Tibial nerve (tissue), 4 donors: ENCODE results near the gene GRM6. TPM values are rescaled to one million over a fixed set of nuclear protein-coding genes. Genes with fewer than 3 reads are reported as not detected.

Source experiments
- DNase-seq, 2 donors: peaks; one replicate each; pipeline ENCODE4 v3.0.0-alpha.2; 2019; ENCODE audit warnings: low spot score in 2 of 2
- H3K27ac ChIP-seq, 4 donors: fragments of 200-600 bp; sonication (generic) in 3 of 4; one replicate each; pipeline ENCODE4 v1.5.1; 2017 to 2019; ENCODE audit warnings: mild to moderate bottlenecking in 1 of 4
- H3K27me3 ChIP-seq, 2 donors: fragments of 200-600 bp; sonication (generic) in 1 of 2; one replicate each; pipeline versions ENCODE4 v1.5.1 to v1.6.0; 2017 to 2019
- H3K36me3 ChIP-seq, 3 donors: fragments of 200-600 bp; sonication (generic); one replicate each; pipeline ENCODE4 v1.5.1; 2018 to 2019
- H3K4me1 ChIP-seq, 4 donors: fragments of 200-600 bp; sonication (generic) in 3 of 4; one replicate each; pipeline ENCODE4 v1.5.1; 2017 to 2019
- H3K4me3 ChIP-seq, 4 donors: fragments of 200-600 bp; sonication (generic) in 3 of 4; one replicate each; pipeline ENCODE4 v1.5.1; 2017 to 2019; ENCODE audit warnings: mild to moderate bottlenecking in 1 of 4, moderate library complexity in 1 of 4
- H3K9me3 ChIP-seq, 4 donors: fragments of 200-600 bp; sonication (generic) in 3 of 4; one replicate each; pipeline ENCODE4 v1.5.1; 2017 to 2019
- EP300 ChIP-seq, 2 donors: sonication (generic); formaldehyde crosslinking; IDR thresholded peaks; one replicate each; pipeline ENCODE4 v1.6.1; 2017; ENCODE audit warnings: antibody characterized with exemption in 2 of 2, mild to moderate bottlenecking in 1 of 2
- POLR2A ChIP-seq, 2 donors: fragments of 450-650 bp; IDR thresholded peaks; one replicate each; pipeline ENCODE4 v1.6.1; 2017; ENCODE audit warnings: antibody characterized with exemption in 2 of 2, mild to moderate bottlenecking in 2 of 2, moderate library complexity in 2 of 2
- WGBS, 2 donors: methylation state at CpG; one replicate each; pipeline ENCODE4 v1.1.5; 2018; 5-methylcytosine and 5-hydroxymethylcytosine counted together
- total RNA-seq, 4 donors: library from RNA; depleted of rRNA; stranded (reverse); fragments of >200 nt; gene quantifications; one replicate each; pipeline ENCODE4 v1.1.0, GENCODE V29; 2016
- TF ChIP-seq, protein P1 (sequence below), 5 experiments: fragments of 200-600 bp in 3 of 5; fragments of 450-650 bp in 2 of 5; sonication (generic) in 3 of 5; IDR thresholded peaks; one replicate each; pipeline ENCODE4 v1.5.1; 2016 to 2019; ENCODE audit warnings: antibody characterized with exemption in 5 of 5, mild to moderate bottlenecking in 3 of 5, moderate library complexity in 2 of 5

Gene GRM6
- total RNA-seq, 4 donors from 2014 or later = not detected

DNA sequence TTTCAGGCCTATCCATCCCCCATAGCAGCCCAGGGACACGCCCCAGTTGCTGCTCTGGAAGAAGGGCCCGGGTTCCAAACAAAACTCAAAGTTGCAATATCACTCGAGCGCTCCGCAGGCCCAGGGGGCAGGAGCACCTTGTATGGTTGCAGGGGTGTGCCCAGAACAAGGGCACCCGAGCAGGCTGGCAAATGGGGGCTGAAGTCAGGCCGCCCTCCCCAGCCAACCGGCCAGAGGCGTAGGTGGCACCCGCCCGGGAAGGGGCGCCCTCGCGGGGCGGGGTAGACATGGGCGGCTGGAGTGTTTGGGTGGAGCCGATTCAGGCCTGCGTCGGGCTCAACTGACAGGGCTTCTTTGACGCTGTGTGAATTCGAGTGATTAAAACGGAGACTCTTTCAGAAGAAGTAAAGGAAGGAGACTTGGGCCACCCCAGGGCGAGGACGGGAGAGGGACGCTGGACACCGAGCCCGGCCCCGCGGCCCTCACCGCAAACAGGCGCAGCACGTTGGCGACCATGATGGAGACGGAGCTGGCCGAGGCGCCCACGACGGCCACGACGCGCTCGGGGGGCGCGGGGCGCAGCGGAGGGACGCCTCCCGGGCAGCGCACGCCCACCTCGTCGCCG, 1.1 kb downstream of the GRM6 start:
- no peak overlapping the region for H3K4me3 ChIP-seq
- no peak overlapping the region for H3K27ac ChIP-seq
- peaks cover 0 to 6% (median 0%) of the 10 kb centered on the region in 4 donors for H3K4me1 ChIP-seq
- no peak for DNase-seq
- H3K27me3 ChIP-seq = peaks cover 0 to 25% of the 10 kb centered on the region in 2 donors
- WGBS, 2 donors = 32% methylated on average over 31 to 43 of the region's 53 CpGs
- H3K9me3 ChIP-seq = peaks cover 0 to 84% (median 4%) of the 10 kb centered on the region in 4 donors
- TF ChIP-seq POLR2A (IDR thresholded peaks at IDR 0.05) (no peak), EP300 (IDR thresholded peaks at IDR 0.05) (no peak)
- TF ChIP-seq, protein P1, sequence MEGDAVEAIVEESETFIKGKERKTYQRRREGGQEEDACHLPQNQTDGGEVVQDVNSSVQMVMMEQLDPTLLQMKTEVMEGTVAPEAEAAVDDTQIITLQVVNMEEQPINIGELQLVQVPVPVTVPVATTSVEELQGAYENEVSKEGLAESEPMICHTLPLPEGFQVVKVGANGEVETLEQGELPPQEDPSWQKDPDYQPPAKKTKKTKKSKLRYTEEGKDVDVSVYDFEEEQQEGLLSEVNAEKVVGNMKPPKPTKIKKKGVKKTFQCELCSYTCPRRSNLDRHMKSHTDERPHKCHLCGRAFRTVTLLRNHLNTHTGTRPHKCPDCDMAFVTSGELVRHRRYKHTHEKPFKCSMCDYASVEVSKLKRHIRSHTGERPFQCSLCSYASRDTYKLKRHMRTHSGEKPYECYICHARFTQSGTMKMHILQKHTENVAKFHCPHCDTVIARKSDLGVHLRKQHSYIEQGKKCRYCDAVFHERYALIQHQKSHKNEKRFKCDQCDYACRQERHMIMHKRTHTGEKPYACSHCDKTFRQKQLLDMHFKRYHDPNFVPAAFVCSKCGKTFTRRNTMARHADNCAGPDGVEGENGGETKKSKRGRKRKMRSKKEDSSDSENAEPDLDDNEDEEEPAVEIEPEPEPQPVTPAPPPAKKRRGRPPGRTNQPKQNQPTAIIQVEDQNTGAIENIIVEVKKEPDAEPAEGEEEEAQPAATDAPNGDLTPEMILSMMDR (IDR thresholded peaks at IDR 0.05) = no peak
- H3K36me3 ChIP-seq = peaks cover 0 to 12% (median 0%) of the 10 kb centered on the region in 3 donors

DNA sequence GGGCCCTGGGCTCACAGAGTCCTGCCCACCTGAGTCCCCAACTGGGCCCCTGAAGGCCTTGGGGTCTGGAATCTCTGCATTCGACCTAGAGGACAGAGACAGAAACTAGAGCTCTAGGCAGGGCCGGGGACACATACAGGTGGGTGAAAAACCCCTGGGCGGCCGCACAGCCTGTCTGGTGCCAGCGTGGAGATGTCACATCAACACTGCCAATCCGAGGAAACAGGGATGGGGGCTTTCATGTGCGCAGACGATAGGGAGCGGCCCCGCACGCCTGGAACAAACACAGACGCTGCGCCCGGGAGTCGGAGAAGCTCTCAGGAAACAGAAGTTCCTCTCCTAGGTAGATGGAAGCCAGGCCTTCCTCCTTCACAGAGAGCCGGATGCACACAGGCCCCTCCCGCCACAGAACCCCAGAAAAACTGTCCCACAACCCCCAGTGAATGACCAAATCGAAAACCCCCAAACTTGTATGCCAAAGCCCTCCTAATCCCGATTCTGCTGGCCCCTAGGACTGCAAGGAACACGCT, 1.8 kb downstream of the GRM6 start:
- TF ChIP-seq EP300 (IDR thresholded peaks at IDR 0.05) = no peak
- no peak for TF ChIP-seq POLR2A (IDR thresholded peaks at IDR 0.05)
- TF ChIP-seq, protein P1 (IDR thresholded peaks at IDR 0.05) = no peak

DNA sequence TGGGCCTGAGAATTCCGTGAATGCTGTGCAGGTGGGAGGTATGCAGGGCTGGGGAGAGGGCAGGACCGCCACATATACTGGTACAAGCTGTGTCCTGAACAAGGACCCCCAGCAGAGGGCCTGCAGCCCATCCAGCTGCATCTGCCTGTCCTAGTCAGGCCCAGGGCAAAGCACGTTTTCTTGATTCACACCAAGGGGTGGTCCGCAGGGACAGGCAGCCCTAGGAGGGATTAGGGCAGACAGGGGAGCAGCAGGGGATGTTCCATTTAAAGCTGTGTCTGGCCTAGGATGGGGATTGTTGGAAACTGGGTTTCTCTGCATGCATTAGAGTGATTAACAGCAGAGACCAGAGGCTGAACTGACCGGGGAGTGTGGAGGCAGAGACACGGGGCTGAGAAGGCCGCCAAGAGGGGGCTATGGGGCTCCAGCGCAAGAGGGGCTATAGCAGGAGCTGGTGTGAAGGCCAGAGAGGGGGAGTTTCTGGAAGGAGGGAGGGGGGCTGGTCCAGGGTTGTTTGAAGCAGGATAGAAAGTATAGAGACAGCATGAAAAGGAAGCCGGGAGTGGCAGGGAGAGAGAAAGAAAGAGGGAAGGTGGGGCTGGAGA, 2.7 kb downstream of the GRM6 start:
- Histone ChIP-seq H3K4me1 (peaks cover 0 to 6% (median 0%) of the 10 kb centered on the region in 4 donors), H3K27me3 (peaks cover 0 to 25% of the 10 kb centered on the region in 2 donors), H3K36me3 (peaks cover 0 to 20% (median 0%) of the 10 kb centered on the region in 3 donors), H3K4me3 (no peak overlapping the region), H3K9me3 (peaks cover 0 to 90% (median 4%) of the 10 kb centered on the region in 4 donors), H3K27ac (no peak overlapping the region)
- no peak for DNase-seq
- 50 to 53% methylated on average over 9 of the region's 9 CpGs for WGBS, 2 donors
- TF ChIP-seq, protein P1 (IDR thresholded peaks at IDR 0.05) = no peak
- TF ChIP-seq EP300 (IDR thresholded peaks at IDR 0.05) (no peak), POLR2A (IDR thresholded peaks at IDR 0.05) (no peak)

More for the DNA sequence above, 1.8 kb downstream of the GRM6 start:
- WGBS, 2 donors = 70 to 75% methylated on average over 20 of the region's 20 CpGs
- H3K4me3 ChIP-seq = no peak overlapping the region
- DNase-seq = no peak
- H3K9me3 ChIP-seq = peaks cover 0 to 84% (median 4%) of the 10 kb centered on the region in 4 donors
- H3K36me3 ChIP-seq = peaks cover 0 to 20% (median 0%) of the 10 kb centered on the region in 3 donors
- H3K27me3 ChIP-seq = peaks cover 0 to 25% of the 10 kb centered on the region in 2 donors
- peaks cover 0 to 6% (median 0%) of the 10 kb centered on the region in 4 donors for H3K4me1 ChIP-seq
- H3K27ac ChIP-seq = no peak overlapping the region

DNA sequence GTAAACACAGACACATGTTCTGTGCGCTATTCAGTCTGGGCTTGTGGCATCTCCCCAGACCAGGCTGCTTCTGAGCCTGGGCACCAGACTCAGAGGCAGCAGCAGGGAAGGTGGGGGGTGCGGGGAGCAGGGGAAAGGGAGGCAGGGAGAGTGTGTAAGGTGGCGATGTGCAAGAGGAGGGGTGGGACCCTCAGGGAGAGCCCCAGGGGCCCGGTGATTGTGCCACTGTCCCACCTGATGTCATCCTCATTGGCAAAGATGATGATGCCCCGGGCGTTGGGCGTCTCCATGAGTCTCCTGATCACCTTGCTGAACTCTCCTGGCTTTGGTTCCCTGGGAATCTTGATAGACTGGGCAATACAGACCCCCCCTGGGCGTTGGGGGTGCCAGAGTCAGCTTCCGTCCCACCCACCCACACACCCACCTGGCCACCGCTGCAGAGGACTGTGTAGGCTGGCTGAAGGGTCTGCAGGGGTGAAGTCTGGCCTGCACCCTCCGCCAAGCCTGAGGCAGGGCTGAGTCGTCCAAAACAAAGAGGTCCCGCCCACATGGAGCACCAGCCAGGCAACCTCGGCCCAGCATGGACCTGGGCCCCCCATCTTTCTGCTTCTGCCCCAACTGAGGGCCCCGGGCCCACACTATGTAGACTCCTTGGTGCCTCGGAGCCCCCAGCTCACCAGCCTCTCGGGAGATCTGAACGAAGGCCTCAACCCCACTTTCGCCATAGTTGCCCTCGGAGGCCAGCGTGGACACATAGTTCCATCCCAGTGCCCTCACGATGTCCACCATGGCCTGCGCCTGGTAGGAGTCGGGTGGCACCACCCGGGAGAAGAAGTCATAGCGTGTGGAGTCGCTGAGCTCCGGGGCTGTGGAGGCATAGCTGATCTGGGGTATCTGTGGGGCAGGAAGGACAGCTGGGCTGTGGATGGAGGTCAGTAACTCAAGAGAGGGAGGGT, 3.7 kb downstream of the GRM6 start:
- H3K27ac ChIP-seq = no peak overlapping the region
- peaks cover 0 to 97% (median 8%) of the 10 kb centered on the region in 4 donors for H3K9me3 ChIP-seq
- H3K36me3 ChIP-seq = peaks cover 0 to 26% (median 0%) of the 10 kb centered on the region in 3 donors
- no peak for DNase-seq
- peaks cover 0 to 6% (median 0%) of the 10 kb centered on the region in 4 donors for H3K4me1 ChIP-seq
- WGBS, 2 donors = 88 to 89% methylated on average over 24 to 26 of the region's 28 CpGs
- H3K27me3 ChIP-seq = peaks cover 0 to 22% of the 10 kb centered on the region in 2 donors
- no peak overlapping the region for H3K4me3 ChIP-seq
- TF ChIP-seq POLR2A (IDR thresholded peaks at IDR 0.05) = no peak
- TF ChIP-seq, protein P1 (IDR thresholded peaks at IDR 0.05) = no peak
- TF ChIP-seq EP300 (IDR thresholded peaks at IDR 0.05) = no peak
